GM18517 (cell line): ENCODE measurements around the gene C3orf20.

Source experiments
- ATAC-seq: cut with Tn5 transposase; IDR thresholded peaks from one replicate; pipeline ENCODE4 v1.9.1; 2021; ENCODE audit warnings: mild to moderate bottlenecking, moderate library complexity; ENCODE audit not compliant: unreplicated experiment

C3orf20 gene

GRCh38 chr3:14698601-14699244 is 23.8 kb downstream of the C3orf20 start:
- peak; percentile 61 for ATAC-seq

GRCh38 chr3:14699643-14700042 is 24.7 kb downstream of the C3orf20 start:
- no peak for ATAC-seq

GRCh38 chr3:14700891-14701290 is 25.9 kb downstream of the C3orf20 start:
- ATAC-seq: no peak

GRCh38 chr3:14701676-14702075 is 26.7 kb downstream of the C3orf20 start:
- ATAC-seq: no peak

GRCh38 chr3:14703128-14703750 is 28.3 kb downstream of the C3orf20 start:
- no peak for ATAC-seq

- no peak for ATAC-seq
Measured at GRCh38 chr3:14703791-14704190, 28.9 kb downstream of the C3orf20 start.

- ATAC-seq: no peak
Measured at GRCh38 chr3:14706096-14706495, 31.2 kb downstream of the C3orf20 start.

GRCh38 chr3:14716591-14716990 is 41.6 kb downstream of the C3orf20 start:
- ATAC-seq: no peak

- ATAC-seq: no peak
Measured at GRCh38 chr3:14717307-14717706, 42.4 kb downstream of the C3orf20 start.

- ATAC-seq: no peak
Measured at GRCh38 chr3:14718539-14718938, 43.6 kb downstream of the C3orf20 start.

- ATAC-seq: no peak
Measured at GRCh38 chr3:14719006-14719405, 44.1 kb downstream of the C3orf20 start.

- no peak for ATAC-seq
Measured at GRCh38 chr3:14721126-14721864, 46.4 kb downstream of the C3orf20 start.

GRCh38 chr3:14725013-14725412 is 50.1 kb downstream of the C3orf20 start:
- no peak for ATAC-seq

GRCh38 chr3:14725564-14726440 is 50.9 kb downstream of the C3orf20 start:
- no peak for ATAC-seq

GRCh38 chr3:14726441-14726780 is 51.5 kb downstream of the C3orf20 start:
- no peak for ATAC-seq

GRCh38 chr3:14728113-14728512 is 53.2 kb downstream of the C3orf20 start:
- no peak for ATAC-seq

GRCh38 chr3:14730703-14731382 is 55.9 kb downstream of the C3orf20 start:
- no peak for ATAC-seq

- ATAC-seq: no peak
Measured at GRCh38 chr3:14740983-14741382, 66.0 kb downstream of the C3orf20 start.

GRCh38 chr3:14741510-14741909 is 66.6 kb downstream of the C3orf20 start:
- no peak for ATAC-seq

GRCh38 chr3:14744556-14744955 is 69.6 kb downstream of the C3orf20 start:
- ATAC-seq: no peak

- no peak for ATAC-seq
Measured at GRCh38 chr3:14750650-14751049, 75.7 kb downstream of the C3orf20 start.
